Inferior parietal cortex (tissue), 1 donor: ENCODE results near the gene RAPGEF5.

Experiments used
- DNase-seq: peaks from one replicate; pipeline ENCODE4 v3.0.0-alpha.2; 2016; ENCODE audit errors: extremely low spot score

The RAPGEF5 gene

DNA sequence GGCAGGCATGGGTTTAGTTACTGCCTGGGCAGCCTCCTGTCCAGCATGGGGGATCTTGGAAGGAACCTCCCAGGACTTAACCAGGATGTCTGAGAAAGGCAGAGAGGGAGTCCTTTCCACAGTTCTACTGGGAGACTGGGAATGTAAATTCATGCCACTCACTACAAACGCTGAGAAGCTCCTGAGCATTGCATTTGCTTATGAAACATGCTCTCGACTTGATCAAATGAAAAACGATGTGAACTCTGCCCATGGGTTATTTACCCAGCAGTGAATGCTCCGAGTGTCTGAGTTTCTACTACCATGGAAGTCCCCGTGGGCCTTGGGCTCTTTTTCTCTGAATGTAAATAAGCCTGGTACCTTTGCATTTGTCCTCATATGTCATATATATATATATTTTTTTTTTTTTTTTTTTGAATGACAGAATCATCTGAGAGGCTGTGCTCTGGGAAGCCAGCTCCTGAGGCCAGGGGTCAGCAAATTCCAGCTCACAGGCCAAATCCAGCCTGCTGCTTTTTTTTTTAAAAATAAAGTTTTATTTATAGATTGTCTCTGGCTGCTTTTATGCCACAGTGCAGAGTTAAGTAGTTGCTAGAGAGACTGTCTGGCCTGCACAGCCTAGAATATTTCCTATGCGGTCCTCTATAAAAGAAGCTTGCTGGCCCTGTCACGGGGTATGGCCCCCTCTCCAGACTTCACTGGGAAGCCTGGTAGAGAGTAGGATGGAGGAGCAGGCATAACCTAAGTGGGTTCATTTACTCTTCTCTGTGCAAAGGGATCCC is 21.4 kb upstream of the RAPGEF5 start:
- no peak for DNase-seq

DNA sequence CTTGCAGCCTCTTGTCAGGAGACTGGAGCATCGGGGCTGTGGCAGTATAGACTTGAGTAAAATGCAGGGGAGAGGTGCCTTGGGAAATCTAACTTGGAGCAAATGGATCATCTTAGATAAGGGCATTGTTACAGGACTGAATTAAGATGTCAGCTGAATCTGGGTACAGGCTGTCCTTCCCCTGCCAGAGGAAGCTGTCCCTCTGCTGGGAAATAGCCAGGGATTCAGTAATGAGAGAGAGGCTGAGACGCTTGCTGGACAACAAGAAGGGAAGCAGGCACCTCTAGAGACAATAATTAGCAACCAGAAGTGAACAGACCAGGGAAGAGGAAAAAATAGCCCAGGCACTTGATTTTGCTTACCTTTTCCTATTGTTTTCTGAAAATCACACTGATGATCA is 20.7 kb upstream of the RAPGEF5 start:
- DNase-seq, result no peak

- no peak for DNase-seq
Measured at GRCh38 chr7:22375359-22376048, 18.6 kb upstream of the RAPGEF5 start.

GRCh38 chr7:22373911-22374310 is 17.0 kb upstream of the RAPGEF5 start:
- no peak for DNase-seq

- no peak for DNase-seq
Measured at GRCh38 chr7:22373388-22373787, 16.4 kb upstream of the RAPGEF5 start.

GRCh38 chr7:22372863-22373262 is 15.9 kb upstream of the RAPGEF5 start:
- no peak for DNase-seq

DNA sequence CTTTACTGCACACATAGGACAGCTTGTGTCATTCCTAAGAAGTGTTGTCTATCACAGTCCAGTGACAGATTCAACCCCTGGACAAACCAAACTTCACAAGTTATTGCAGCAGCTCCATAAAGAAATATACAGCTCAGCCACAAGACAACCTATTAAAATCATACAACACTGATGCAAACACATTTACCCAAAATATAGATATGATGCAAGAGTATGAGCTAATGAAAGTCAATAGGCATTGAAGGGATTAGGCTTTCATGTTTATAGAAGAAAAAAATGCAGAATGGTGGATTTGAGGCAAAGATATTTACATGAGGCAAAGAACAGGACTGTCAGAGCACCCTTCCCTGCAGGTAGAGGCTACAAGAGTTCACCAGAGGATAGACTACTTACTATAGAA is 14.9 kb upstream of the RAPGEF5 start:
- no peak for DNase-seq

GRCh38 chr7:22364900-22365299 is 7.9 kb upstream of the RAPGEF5 start:
- DNase-seq, result no peak

DNA sequence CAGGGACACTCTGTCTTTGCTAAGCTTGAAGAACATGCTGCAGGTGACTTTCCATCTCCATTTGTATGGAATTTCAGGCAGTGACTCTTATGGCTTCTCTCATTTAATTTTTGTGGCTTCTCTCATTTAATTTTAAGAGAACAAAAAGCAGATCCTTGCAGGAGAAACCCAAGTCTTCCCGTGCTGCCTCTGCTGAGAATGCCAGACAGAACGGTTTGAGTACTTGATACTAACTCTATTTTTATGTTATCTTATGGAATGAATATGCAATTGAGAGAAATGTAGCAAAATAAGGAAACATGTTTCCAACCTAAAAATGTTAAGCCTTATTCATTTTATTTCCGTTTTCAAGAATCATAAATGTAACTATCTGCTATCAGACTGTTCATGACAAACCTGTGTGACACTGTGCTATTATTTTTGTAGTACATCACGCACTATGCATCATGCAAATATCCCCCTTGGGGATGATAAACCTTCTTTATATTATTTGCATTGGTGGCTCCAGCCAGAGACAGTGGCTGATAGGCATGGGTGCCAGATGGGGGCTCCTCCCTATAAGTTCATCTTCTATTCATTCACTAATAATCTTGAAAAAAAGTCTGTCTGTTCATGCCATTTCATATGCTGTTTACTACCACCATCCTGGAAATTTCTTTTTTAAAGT is 6.9 kb upstream of the RAPGEF5 start:
- no peak for DNase-seq

- DNase-seq, result no peak
Measured at GRCh38 chr7:22361795-22362194, 4.8 kb upstream of the RAPGEF5 start.

DNA sequence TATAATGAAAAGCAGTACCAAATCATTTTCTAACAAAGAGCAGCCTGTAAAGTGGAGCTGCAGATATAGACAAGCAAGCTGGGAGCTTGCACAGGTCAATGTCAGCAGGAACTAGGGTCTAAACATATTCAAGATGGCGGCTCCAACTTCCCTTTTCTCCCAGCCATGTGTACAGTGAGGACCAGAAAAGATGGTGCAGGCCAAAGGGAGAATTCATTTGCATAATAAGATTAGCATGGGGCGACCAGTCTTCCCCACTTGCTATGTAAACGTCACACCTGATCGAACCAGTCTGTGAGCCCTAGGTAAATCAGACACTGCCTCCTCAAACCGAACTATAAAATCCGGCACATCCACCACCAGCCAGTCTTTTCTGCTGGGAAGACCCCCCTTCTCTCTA is 4.4 kb upstream of the RAPGEF5 start:
- DNase-seq, result no peak

GRCh38 chr7:22358820-22359697 is 2.1 kb upstream of the RAPGEF5 start:
- no peak for DNase-seq

DNA sequence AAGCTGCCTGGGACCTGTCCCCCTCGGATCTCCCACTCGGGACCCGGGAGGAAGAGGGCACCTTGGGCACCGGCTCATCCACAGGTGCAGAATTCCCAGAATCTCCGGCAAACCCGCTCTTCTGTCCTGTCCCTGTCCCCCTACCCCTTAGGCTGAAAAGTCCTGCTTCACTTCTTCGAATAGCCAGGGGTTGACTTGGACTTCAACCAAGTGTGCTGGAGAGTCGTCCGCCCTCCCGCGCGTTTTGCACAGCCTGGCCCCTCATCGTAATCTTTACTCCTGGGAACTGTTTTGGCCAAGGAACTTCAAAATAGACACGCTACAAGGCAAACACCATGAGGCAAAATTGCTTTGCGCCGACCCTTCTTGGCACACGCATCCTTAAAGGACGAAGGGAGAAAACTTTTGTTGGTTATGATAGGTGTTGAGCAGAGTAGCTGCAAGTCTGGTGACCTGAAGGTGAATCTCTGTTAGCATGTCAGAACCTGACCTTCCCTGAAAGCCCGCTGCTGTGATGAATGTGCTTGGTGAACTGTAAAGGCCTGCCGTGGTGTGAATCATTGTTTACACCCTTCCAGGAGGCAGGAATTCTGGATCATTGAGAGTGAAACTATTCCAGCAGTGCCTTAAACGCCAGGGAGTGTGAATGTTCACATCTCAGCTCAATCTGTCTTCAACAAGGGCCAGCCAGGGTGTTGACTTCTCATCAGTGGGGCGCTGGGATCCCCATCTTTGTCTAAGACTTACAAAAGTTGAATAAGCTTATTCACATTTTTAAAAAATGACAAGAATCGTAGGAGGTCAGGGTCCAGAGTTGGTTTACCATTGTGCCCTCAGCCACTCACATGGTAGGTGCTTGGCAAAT is 589 bp upstream of the RAPGEF5 start:
- DNase-seq, result no peak

- no peak for DNase-seq
Measured at GRCh38 chr7:22356010-22356691, 803 bp downstream of the RAPGEF5 start.

DNA sequence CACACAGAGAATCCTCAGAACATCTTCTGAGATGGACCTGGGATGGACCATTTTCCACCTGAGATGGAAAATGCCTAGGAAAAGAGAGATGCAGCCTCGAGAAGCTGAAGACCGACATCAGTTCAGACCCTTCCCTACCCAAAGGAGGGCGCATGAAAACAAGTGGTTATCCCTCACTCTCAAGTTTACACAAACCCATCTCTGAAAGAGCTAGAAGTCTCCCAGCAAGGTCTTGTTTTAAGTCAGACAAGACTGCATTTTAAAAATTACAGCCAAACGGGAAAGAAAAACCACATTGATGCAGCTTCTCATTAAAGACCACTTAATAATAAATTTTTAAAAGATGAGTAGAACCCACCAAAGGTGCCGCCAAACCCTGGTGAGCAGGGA is 1.3 kb downstream of the RAPGEF5 start:
- no peak for DNase-seq

DNA sequence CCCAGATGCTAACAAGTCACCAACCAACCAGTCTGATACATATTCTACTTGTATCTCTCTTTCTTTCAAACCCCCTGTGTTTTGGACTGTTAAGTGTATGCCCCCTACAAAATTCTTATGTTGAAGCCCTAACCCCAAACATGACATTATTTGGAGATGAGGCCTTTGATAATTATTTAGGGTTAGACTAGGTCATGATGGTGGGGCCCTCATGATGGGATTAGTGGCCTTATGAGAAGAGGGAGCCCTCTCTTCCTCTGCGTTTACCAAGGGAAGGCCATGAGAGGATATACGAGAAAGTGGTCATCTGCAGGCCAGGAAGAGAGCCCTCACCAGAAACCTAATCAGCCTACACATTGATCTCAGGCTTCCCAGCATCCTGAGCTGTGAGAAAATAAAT is 2.5 kb downstream of the RAPGEF5 start:
- no peak for DNase-seq

DNA sequence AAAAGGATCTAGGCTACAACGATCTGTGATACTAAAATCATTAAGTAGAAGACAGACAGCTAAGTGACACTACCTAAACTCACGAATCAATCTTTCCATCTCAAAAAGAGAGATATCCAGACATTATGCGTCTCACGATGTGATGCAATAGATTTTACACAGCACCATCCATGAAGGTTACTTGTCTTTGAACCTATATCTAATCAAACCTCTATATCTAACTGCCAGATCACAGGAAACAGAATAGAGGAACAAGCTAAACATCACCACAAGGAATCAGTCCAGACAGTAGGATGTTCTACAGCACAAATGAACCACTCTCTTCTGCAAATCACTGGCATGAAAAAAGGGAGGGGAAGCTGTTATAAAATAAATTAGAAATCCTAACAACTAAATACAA is 4.1 kb downstream of the RAPGEF5 start:
- no peak for DNase-seq

GRCh38 chr7:22351878-22352277 is 5.1 kb downstream of the RAPGEF5 start:
- no peak for DNase-seq

- no peak for DNase-seq
Measured at GRCh38 chr7:22351329-22351692, 5.6 kb downstream of the RAPGEF5 start.
